A549 (cell line): ENCODE data around the gene NEDD4L. TPM values are rescaled to one million over a fixed set of nuclear protein-coding genes. Genes with fewer than 3 reads are reported as not detected.

Source experiments
- ATAC-seq, 2 experiments: fragments of 200-7000 bp in 1 of 2; fragments of >200 bp in 1 of 2; cut with Nextera tagmentation in 1 of 2; cut with Tn5 transposase in 1 of 2; 3 replicates each; pipeline versions ENCODE4 v1.8.0 to v1.9.1; 2018 to 2020; ENCODE audit warnings: mild to moderate bottlenecking in 1 of 2, moderate library complexity in 1 of 2
- CTCF ChIA-PET: fragments of 300-600 bp; sonication (Branson Sonifier 250); formaldehyde crosslinking; extraction: SDS; loops from one replicate; lab custom pipeline; 2021; ENCODE audit warnings: antibody characterized with exemption, inconsistent platforms; lab: Yijun Ruan, JAX
- POLR2A ChIA-PET: fragments of 350-600 bp; formaldehyde crosslinking; extraction: SDS; loops from one replicate; lab custom pipeline; 2021; ENCODE audit warnings: antibody characterized with exemption, inconsistent platforms; lab: Yijun Ruan, JAX
- DNase-seq, 2 experiments: peaks; one replicate each; pipeline versions ENCODE4 v3.0.0 to v3.0.0-alpha.2; 2011 to 2016; ENCODE audit warnings: low read depth in 1 of 2, low spot score in 1 of 2
- FAIRE-seq: peaks from 2 replicates; lab custom pipeline; 2011; peaks lifted over from hg19 to GRCh38; lab: Jason Lieb, UNC
- H3K27ac ChIP-seq, 2 experiments: fragments of >200 bp; sonication (Bioruptor Twin); formaldehyde crosslinking; 3 replicates each; pipeline ENCODE4 v1.5.1; 2016 to 2017
- H3K4me1 ChIP-seq: fragments of >200 bp; sonication (Bioruptor Twin); formaldehyde crosslinking; 3 replicates; pipeline ENCODE4 v1.6.1; 2016
- H3K4me2 ChIP-seq: fragments of >200 bp; sonication (Bioruptor Twin); formaldehyde crosslinking; 3 replicates; pipeline ENCODE4 v1.6.1; 2016
- H3K4me3 ChIP-seq: fragments of >200 bp; sonication (Bioruptor Twin); formaldehyde crosslinking; 3 replicates; pipeline ENCODE4 v1.5.1; 2016
- H3K9me3 ChIP-seq: fragments of >200 bp; sonication (Bioruptor Twin); formaldehyde crosslinking; 3 replicates; pipeline ENCODE4 v1.6.1; 2016
- CEBPB ChIP-seq, 2 experiments: fragments of >200 bp in 1 of 2; sonication (Bioruptor Twin) in 1 of 2; formaldehyde crosslinking in 1 of 2; IDR thresholded peaks; 2 replicates each; pipeline ENCODE4 v1.6.1; 2012 to 2016
- CHD2 ChIP-seq: fragments of 150-350 bp; IDR thresholded peaks from 2 replicates; pipeline ENCODE4 v1.6.1; 2014; ENCODE audit warnings: low read length; ENCODE audit not compliant: partially characterized antibody
- EHF ChIP-seq: fragments of 250-450 bp; sonication (Bioruptor Pico); IDR thresholded peaks from 2 replicates; pipeline ENCODE4 v1.5.0; 2020; ENCODE audit warnings: mild to moderate bottlenecking
- EP300 ChIP-seq, 2 experiments: fragments of >200 bp; sonication (Bioruptor Twin); formaldehyde crosslinking; IDR thresholded peaks; 2 replicates in 1 of 2; 3 replicates in 1 of 2; pipeline ENCODE4 v1.6.1; 2016 to 2017
- ESRRA ChIP-seq: fragments of 150-350 bp; IDR thresholded peaks from 2 replicates; pipeline ENCODE4 v1.6.1; 2014; ENCODE audit warnings: mild to moderate bottlenecking, low read length, borderline replicate concordance
- FOSB ChIP-seq: fragments of 250-450 bp; sonication (Bioruptor Pico); IDR thresholded peaks from 2 replicates; pipeline ENCODE4 v1.5.0; 2020; ENCODE audit warnings: mild to moderate bottlenecking, moderate library complexity
- FOXS1 ChIP-seq: fragments of 250-450 bp; sonication (Bioruptor Pico); IDR thresholded peaks from 2 replicates; pipeline ENCODE4 v1.5.0; 2020; ENCODE audit warnings: mild to moderate bottlenecking, moderate library complexity
- GATA3 ChIP-seq: IDR thresholded peaks from 2 replicates; pipeline ENCODE4 v1.6.1; 2012; ENCODE audit warnings: borderline replicate concordance
- HDAC2 ChIP-seq: fragments of 200-600 bp; sonication (generic); IDR thresholded peaks from 2 replicates; pipeline ENCODE4 v1.6.1; 2016
- HEYL ChIP-seq: fragments of 250-450 bp; sonication (Bioruptor Pico); IDR thresholded peaks from 2 replicates; pipeline ENCODE4 v1.8.0; 2021; ENCODE audit warnings: mild to moderate bottlenecking, moderate library complexity
- HOXB5 ChIP-seq: fragments of 250-450 bp; sonication (Bioruptor Pico); IDR thresholded peaks from 2 replicates; pipeline ENCODE4 v1.5.0; 2020; ENCODE audit warnings: mild to moderate bottlenecking, moderate library complexity
- JUN ChIP-seq, 2 experiments: fragments of >200 bp; sonication (Bioruptor Twin); formaldehyde crosslinking; IDR thresholded peaks; 2 replicates in 1 of 2; 3 replicates in 1 of 2; pipeline ENCODE4 v1.6.1; 2016 to 2017
- KDM1A ChIP-seq: fragments of 200-600 bp; sonication (generic); IDR thresholded peaks from 2 replicates; pipeline ENCODE4 v1.6.1; 2016; ENCODE audit warnings: low read depth, mild to moderate bottlenecking
- MAFK ChIP-seq: fragments of 450-650 bp; IDR thresholded peaks from 2 replicates; pipeline ENCODE4 v1.6.1; 2014; ENCODE audit not compliant: partially characterized antibody
- NFE2L2 ChIP-seq: fragments of 150-350 bp; conservative IDR thresholded peaks from 2 replicates; pipeline ENCODE4 v1.6.1; 2014; ENCODE audit warnings: low read length
- NR3C1 ChIP-seq: fragments of >200 bp; sonication (Bioruptor Twin); formaldehyde crosslinking; IDR thresholded peaks from 3 replicates; pipeline ENCODE4 v1.6.1; 2017
- RAD21 ChIP-seq, 2 experiments: fragments of >200 bp in 1 of 2; sonication (Bioruptor Twin) in 1 of 2; formaldehyde crosslinking in 1 of 2; IDR thresholded peaks in 1 of 2; conservative IDR thresholded peaks in 1 of 2; 2 replicates in 1 of 2; 3 replicates in 1 of 2; pipeline ENCODE4 v1.6.1; 2012 to 2018; ENCODE audit warnings: inconsistent platforms in 1 of 2
- RFX5 ChIP-seq: fragments of 450-650 bp; IDR thresholded peaks from 2 replicates; pipeline ENCODE4 v1.7.1; 2014; ENCODE audit warnings: antibody characterized with exemption, mild to moderate bottlenecking, moderate library complexity
- RNF2 ChIP-seq: fragments of 200-600 bp; sonication (generic); IDR thresholded peaks from 2 replicates; pipeline ENCODE4 v1.6.1; 2016; ENCODE audit warnings: low read depth, mild to moderate bottlenecking, antibody characterized with exemption, moderate library complexity, borderline replicate concordance
- SMC3 ChIP-seq: fragments of >200 bp; sonication (Bioruptor Twin); formaldehyde crosslinking; IDR thresholded peaks from 3 replicates; pipeline ENCODE4 v1.6.1; 2018; ENCODE audit warnings: inconsistent platforms
- TFCP2L1 ChIP-seq: fragments of 250-450 bp; sonication (Bioruptor Pico); IDR thresholded peaks from 2 replicates; pipeline ENCODE4 v1.5.0; 2021; ENCODE audit warnings: mild to moderate bottlenecking
- TP53 ChIP-seq: fragments of 250-450 bp; sonication (Bioruptor Pico); IDR thresholded peaks from 2 replicates; pipeline ENCODE4 v1.5.0; 2021; ENCODE audit warnings: mild to moderate bottlenecking, moderate library complexity
- ZFP36 ChIP-seq: fragments of 450-650 bp; IDR thresholded peaks from 2 replicates; pipeline ENCODE4 v1.6.1; 2014; ENCODE audit warnings: borderline replicate concordance; ENCODE audit not compliant: partially characterized antibody
- WGBS: methylation state at CpG from one replicate; pipeline ENCODE4 v1.1.6; 2017; ENCODE audit errors: missing lambda C conversion rate; 5-methylcytosine and 5-hydroxymethylcytosine counted together
- polyA plus RNA-seq, 4 experiments: library from polyadenylated mRNA; depleted of rRNA in 3 of 4; stranded (reverse); fragments of >200 nt; fragmentation: RNase III in 1 of 4; extraction: RNeasy Plus Mini Kit Qiagen cat#74134 plus additional on column Dnase treatment in 1 of 4; gene quantifications; 2 replicates in 3 of 4; 3 replicates in 1 of 4; pipeline ENCODE4 v1.2.3, GENCODE V29; 2011 to 2017
- TF ChIP-seq, protein P1 (sequence below): IDR thresholded peaks from 2 replicates; pipeline ENCODE4 v1.6.1; 2012; ENCODE audit warnings: low read depth, borderline replicate concordance
- TF ChIP-seq, protein P2 (sequence below): fragments of 250-450 bp; sonication (Bioruptor Pico); IDR thresholded peaks from 2 replicates; pipeline ENCODE4 v1.5.0; 2020; ENCODE audit warnings: low read depth, mild to moderate bottlenecking, moderate library complexity
- TF ChIP-seq, protein P3 (sequence below): fragments of 250-450 bp; sonication (Bioruptor Pico); IDR thresholded peaks from 2 replicates; pipeline ENCODE4 v1.5.0; 2021; ENCODE audit warnings: mild to moderate bottlenecking, moderate library complexity, borderline replicate concordance

The NEDD4L gene
- polyA plus RNA-seq, 2 of the 4 experiments (the other 2 are of a cell fraction), result 18.0 to 36.5 TPM

DNA sequence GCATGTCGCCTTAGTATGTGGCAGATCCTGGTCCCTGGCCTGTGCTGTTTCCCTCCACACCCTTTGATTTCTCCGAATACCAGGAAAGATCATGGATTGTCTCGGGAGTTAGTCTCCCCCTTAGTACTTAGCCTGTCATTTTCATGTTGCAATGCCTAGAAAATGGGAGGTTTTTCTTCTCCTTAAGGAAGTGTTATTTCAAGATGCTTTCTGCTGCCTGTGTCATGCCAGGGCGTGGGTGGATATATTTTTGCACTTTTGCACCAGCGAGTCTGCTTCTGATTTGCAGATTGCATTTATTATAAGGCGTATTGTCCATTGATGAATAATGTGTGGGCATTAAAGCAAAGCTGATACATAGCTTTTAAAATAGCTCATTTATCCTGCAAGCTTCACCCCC lies 223.5 kb downstream of the NEDD4L start:
- peaks cover 34% of the 10 kb centered on the region for H3K4me1 ChIP-seq

DNA sequence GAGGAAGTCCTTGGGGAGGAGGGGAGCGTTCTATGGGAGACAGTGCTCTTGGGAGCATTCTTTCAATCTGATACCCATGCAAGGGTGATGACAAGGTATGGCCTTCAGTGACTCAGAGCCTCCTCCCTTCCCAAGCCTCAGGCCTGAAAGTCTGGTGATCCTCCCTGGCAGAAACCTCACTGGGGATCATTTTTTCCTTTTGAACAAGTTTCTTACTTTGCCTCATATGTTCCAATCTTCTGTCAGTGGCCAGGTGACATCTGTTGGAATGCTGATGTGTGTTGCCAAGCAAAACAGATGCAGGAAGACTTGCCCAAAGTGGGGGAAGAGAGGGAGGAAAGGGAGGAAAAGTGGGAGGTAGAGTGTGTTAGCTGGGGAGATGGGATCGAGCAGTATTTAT lies 224.8 kb downstream of the NEDD4L start:
- FAIRE-seq, result no peak
- no peaks in the 10 kb centered on the region for H3K9me3 ChIP-seq
- ATAC-seq, result peak in 1 of 2 experiments; percentile 41; a peak in 3 of 6 replicates
- CTCF ChIA-PET, result no interaction called here
- WGBS, result 54% methylated on average over 2 of the region's 2 CpGs
- H3K4me1 ChIP-seq, result peaks cover 20% of the 10 kb centered on the region
- H3K4me2 ChIP-seq, result no peak overlapping the region
- peak; percentile 9 to 12 for DNase-seq
- TF ChIP-seq NFE2L2 (no peak), RNF2 (no peak), FOSB (CRISPR knock-in tag) (no peak), JUN (IDR thresholded peaks at IDR 0.05) (no peak), FOXS1 (CRISPR knock-in tag) (no peak), CEBPB (IDR thresholded peaks at IDR 0.05) (no peak), ESRRA (no peak), KDM1A (no peak), NR3C1 (no peak), GATA3 (no peak), HOXB5 (CRISPR knock-in tag) (no peak), TP53 (no peak), CHD2 (no peak)
- TF ChIP-seq, protein P1, sequence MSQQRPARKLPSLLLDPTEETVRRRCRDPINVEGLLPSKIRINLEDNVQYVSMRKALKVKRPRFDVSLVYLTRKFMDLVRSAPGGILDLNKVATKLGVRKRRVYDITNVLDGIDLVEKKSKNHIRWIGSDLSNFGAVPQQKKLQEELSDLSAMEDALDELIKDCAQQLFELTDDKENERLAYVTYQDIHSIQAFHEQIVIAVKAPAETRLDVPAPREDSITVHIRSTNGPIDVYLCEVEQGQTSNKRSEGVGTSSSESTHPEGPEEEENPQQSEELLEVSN, result no peak
- TF ChIP-seq, protein P2, sequence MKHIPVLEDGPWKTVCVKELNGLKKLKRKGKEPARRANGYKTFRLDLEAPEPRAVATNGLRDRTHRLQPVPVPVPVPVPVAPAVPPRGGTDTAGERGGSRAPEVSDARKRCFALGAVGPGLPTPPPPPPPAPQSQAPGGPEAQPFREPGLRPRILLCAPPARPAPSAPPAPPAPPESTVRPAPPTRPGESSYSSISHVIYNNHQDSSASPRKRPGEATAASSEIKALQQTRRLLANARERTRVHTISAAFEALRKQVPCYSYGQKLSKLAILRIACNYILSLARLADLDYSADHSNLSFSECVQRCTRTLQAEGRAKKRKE (CRISPR knock-in tag), result no peak
- TF ChIP-seq, protein P3, sequence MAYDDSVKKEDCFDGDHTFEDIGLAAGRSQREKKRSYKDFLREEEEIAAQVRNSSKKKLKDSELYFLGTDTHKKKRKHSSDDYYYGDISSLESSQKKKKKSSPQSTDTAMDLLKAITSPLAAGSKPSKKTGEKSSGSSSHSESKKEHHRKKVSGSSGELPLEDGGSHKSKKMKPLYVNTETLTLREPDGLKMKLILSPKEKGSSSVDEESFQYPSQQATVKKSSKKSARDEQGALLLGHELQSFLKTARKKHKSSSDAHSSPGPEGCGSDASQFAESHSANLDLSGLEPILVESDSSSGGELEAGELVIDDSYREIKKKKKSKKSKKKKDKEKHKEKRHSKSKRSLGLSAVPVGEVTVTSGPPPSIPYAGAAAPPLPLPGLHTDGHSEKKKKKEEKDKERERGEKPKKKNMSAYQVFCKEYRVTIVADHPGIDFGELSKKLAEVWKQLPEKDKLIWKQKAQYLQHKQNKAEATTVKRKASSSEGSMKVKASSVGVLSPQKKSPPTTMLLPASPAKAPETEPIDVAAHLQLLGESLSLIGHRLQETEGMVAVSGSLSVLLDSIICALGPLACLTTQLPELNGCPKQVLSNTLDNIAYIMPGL, result no peak
- no peak overlapping the region for H3K4me3 ChIP-seq
- H3K27ac ChIP-seq, result no peak overlapping the region
- POLR2A ChIA-PET, result no interaction called here

More for the DNA sequence above, 223.5 kb downstream of the NEDD4L start:
- no peak for DNase-seq
- no peak for TF ChIP-seq SMC3
- no peak for TF ChIP-seq HDAC2
- no peak for TF ChIP-seq MAFK
- TF ChIP-seq, protein P2 (CRISPR knock-in tag), result no peak
- TF ChIP-seq RFX5, result no peak
- no peak for TF ChIP-seq GATA3
- no peak for TF ChIP-seq CEBPB (IDR thresholded peaks at IDR 0.05)
- no peak for TF ChIP-seq EP300 (IDR thresholded peaks at IDR 0.05)
- FAIRE-seq, result no peak
- Histone ChIP-seq H3K27ac (no peak overlapping the region), H3K9me3 (no peaks in the 10 kb centered on the region), H3K4me2 (no peak overlapping the region), H3K4me3 (no peak overlapping the region)
- ChIA-PET POLR2A (no interaction called here), CTCF (no interaction called here)
- whole genome bisulfite sequencing, result 91% methylated on average over 6 of the region's 6 CpGs
- ATAC-seq, result no peak

DNA sequence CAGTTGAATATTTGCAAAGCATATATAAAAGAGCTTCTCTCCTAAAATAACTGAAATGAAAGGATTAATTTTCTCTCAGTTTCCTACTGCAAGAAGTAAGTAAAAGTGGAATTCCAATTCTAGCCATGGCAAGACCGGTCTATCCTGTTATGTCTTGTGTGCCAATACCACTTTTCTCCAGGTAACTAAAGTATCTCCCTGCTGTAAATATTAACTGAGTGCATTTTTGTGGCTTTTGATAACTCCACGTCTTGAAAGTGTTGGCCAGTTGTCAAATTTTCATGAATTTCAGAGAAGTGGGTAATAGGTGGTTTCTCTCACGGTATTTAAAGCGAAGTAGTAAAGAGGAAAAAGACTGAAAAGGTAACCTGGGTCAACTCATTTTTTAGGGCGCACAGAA lies 225.9 kb downstream of the NEDD4L start:
- H3K9me3 ChIP-seq, result no peaks in the 10 kb centered on the region
- no peak for DNase-seq
- WGBS, result 77% methylated on average over 5 of the region's 5 CpGs
- H3K4me3 ChIP-seq, result no peak overlapping the region
- CTCF ChIA-PET, result no interaction called here
- H3K4me1 ChIP-seq, result peaks cover 15% of the 10 kb centered on the region; the same call in 2 of the 3 replicates
- FAIRE-seq, result no peak
- POLR2A ChIA-PET, result no interaction called here
- TF ChIP-seq FOSB (CRISPR knock-in tag) (no peak), HEYL (no peak), ESRRA (no peak), TP53 (no peak), EHF (no peak), ZFP36 (no peak), TFCP2L1 (CRISPR knock-in tag) (no peak), RAD21 (conservative IDR thresholded peaks at IDR 0.05 in 1 of 2, IDR thresholded peaks at IDR 0.05 in 1 of 2) (no peak)
- ATAC-seq, result no peak
- H3K27ac ChIP-seq, result no peak overlapping the region
- H3K4me2 ChIP-seq, result no peak overlapping the region
